Activated naive CD8-positive, alpha-beta T cell treated with anti-CD3 and anti-CD28 coated beads for 36 hours (primary cell): ENCODE data around the gene AFF1. TPM values are rescaled to one million over a fixed set of nuclear protein-coding genes. Genes with fewer than 3 reads are reported as not detected.

Experiments used
- DNase-seq: peaks from one replicate; pipeline ENCODE4 v3.0.0; 2021
- H3K27ac Mint-ChIP-seq: one replicate; pipeline ENCODE4 v1.8.0; 2022; ENCODE audit warnings: mild to moderate bottlenecking, moderate library complexity, mixed read lengths
- H3K27me3 Mint-ChIP-seq: one replicate; pipeline ENCODE4 v1.8.0; 2022; ENCODE audit warnings: mild to moderate bottlenecking, mixed read lengths
- H3K36me3 Mint-ChIP-seq: one replicate; pipeline ENCODE4 v1.8.0; 2021; ENCODE audit warnings: mild to moderate bottlenecking, mixed read lengths
- H3K4me1 Mint-ChIP-seq: one replicate; pipeline ENCODE4 v1.8.0; 2021; ENCODE audit warnings: mixed read lengths
- H3K4me3 Mint-ChIP-seq: one replicate; pipeline ENCODE4 v1.8.0; 2022; ENCODE audit warnings: mild to moderate bottlenecking, moderate library complexity, mixed read lengths
- H3K9me3 Mint-ChIP-seq: one replicate; pipeline ENCODE4 v1.8.0; 2022; ENCODE audit warnings: mixed read lengths
- total RNA-seq, 2 experiments: library from RNA; stranded (reverse); gene quantifications; one replicate each; pipeline ENCODE4 v1.2.3, GENCODE V29; 2021

Gene AFF1
- total RNA-seq, 2 experiments from 2014 or later = 28.7 to 31.5 TPM

DNA sequence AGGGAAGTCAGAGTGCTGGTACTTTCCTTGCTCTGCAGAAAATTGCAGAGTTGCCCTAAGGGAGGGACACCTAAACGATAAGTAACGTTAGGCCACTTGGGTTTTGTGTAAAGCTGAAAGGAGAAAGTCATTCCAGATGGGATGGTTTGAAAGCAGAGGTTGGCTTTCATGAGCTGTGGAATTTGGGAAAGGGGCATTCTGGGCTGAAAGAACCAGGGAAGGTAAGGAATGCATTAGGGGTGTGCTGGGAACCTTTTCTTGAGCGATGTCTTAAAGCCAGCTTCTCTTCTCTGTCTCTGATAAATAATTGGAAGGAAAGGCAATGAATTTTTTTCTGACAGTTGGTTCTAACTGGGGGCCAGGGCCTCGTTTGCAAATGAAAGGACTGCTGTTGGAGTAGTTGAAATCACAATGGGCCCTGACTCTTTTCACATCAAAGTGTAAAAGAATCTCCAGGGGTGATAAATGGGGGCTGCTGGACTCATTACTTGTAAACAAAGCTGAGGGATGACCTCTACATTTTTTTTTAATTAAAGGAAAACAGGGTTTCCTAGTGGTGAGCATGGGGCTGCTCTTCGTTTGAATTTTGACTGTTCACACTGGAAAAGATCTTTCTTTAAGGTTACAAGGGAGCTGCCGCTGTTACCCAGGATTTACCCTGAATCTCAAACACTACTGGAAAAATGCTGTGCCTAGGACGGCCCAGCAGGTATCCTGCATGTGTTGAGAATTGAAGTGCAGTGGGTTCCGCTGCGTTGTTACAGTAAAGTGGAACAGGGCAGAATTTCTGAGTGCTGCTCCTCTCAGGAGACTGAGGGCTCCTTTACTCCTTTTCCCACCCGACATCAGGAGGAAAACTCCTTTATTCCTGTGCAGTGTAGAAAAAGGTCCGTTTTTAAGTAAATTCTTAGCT lies 25.0 kb downstream of the AFF1 start:
- Mint-ChIP-seq H3K27me3 (no peaks in the 10 kb centered on the region), H3K9me3 (no peaks in the 10 kb centered on the region), H3K4me1 (peaks cover 45% of the 10 kb centered on the region), H3K4me3 (no peak overlapping the region), H3K36me3 (peaks cover 15% of the 10 kb centered on the region), H3K27ac (no peak overlapping the region)
- DNase-seq = no peak

GRCh38 chr4:86960557-86960961 lies 25.7 kb downstream of the AFF1 start:
- Mint-ChIP-seq H3K27ac (no peak overlapping the region), H3K36me3 (peaks cover 11% of the 10 kb centered on the region), H3K9me3 (no peaks in the 10 kb centered on the region), H3K4me3 (no peak overlapping the region), H3K4me1 (peaks cover 47% of the 10 kb centered on the region), H3K27me3 (no peaks in the 10 kb centered on the region)
- no peak for DNase-seq

DNA sequence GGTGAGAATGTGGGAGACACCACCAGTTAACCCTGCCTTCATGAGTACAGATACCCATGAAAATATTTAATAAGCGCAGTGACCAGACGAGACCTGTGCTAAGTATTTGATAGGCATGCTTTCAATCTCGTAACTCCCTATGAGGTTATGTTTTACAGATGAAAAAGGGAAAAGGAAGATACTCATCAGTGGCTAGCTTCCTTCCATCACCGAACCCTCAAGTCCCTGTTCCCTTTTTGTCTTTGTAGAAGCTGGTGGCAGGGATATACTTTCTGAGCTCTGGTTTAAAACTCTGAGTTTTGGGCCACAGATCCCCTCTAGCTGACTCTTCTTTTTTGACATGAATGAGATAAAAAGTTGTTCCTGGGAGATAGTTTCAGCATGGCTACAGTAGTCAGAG lies 26.3 kb downstream of the AFF1 start:
- no peaks in the 10 kb centered on the region for H3K27me3 Mint-ChIP-seq
- no peak overlapping the region for H3K4me3 Mint-ChIP-seq
- no peaks in the 10 kb centered on the region for H3K9me3 Mint-ChIP-seq
- peaks cover 10% of the 10 kb centered on the region for H3K36me3 Mint-ChIP-seq
- peaks cover 45% of the 10 kb centered on the region for H3K4me1 Mint-ChIP-seq
- H3K27ac Mint-ChIP-seq = no peak overlapping the region
- DNase-seq = no peak

- no peak for DNase-seq
- Mint-ChIP-seq H3K36me3 (peaks cover 10% of the 10 kb centered on the region), H3K9me3 (no peaks in the 10 kb centered on the region), H3K27ac (no peak overlapping the region), H3K27me3 (no peaks in the 10 kb centered on the region), H3K4me1 (peaks cover 43% of the 10 kb centered on the region), H3K4me3 (peak overlapping the region; percentile 11)
Observed at GRCh38 chr4:86961605-86962295, 26.9 kb downstream of the AFF1 start.

- no peak overlapping the region for H3K4me3 Mint-ChIP-seq
- no peak overlapping the region for H3K27ac Mint-ChIP-seq
- H3K4me1 Mint-ChIP-seq = peaks cover 34% of the 10 kb centered on the region
- H3K27me3 Mint-ChIP-seq = no peaks in the 10 kb centered on the region
- peaks cover 7% of the 10 kb centered on the region for H3K36me3 Mint-ChIP-seq
- DNase-seq = no peak
- no peaks in the 10 kb centered on the region for H3K9me3 Mint-ChIP-seq
Observed at GRCh38 chr4:86963697-86964096, 28.9 kb downstream of the AFF1 start.

DNA sequence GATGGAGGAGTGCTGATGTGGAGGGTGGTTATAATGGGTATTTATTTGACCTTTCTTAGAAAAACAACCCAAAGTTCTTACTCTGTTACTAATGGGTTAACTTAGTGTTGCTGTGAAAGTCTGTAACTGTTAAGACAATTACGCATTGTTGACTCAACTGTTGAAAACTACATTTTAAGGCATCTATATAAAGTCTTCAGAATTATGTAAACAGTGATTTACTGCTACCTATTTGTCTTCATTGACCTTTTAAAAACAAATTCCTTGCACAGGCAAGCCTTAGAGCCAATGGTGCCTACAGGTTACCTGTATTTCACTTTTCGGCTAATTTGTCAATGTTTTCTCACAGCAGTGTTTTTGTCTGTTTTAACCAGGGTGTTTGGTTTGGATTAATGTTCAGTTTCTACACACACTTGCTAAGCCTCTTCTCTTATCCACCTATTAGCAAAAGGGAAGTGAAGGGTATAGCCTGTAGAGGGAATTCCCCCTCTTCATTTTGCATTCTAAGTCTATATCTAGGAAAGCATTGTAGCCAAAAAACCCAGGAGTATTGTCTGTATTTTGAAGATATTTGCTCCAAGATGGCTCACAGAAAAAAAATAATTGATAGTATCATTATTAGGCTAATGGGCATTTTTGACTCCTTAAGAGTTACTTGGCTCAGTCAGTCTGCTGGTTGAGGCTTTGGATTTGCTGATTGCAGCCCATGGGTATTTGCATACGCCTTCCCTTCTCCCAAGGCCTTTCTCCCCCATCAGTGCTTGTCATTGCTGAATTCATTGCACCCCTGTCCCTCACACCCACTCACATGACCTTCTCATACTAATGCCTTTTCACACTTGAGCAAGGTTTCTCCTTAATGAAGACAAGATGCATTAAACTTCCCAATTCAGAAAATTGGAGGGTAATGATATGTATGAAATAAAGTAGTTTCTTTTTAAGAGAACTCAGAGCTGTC lies 30.5 kb downstream of the AFF1 start:
- Mint-ChIP-seq H3K9me3 (no peaks in the 10 kb centered on the region), H3K36me3 (peaks cover 1% of the 10 kb centered on the region), H3K27me3 (no peaks in the 10 kb centered on the region), H3K27ac (no peak overlapping the region), H3K4me1 (peaks cover 29% of the 10 kb centered on the region), H3K4me3 (no peak overlapping the region)
- DNase-seq = no peak

DNA sequence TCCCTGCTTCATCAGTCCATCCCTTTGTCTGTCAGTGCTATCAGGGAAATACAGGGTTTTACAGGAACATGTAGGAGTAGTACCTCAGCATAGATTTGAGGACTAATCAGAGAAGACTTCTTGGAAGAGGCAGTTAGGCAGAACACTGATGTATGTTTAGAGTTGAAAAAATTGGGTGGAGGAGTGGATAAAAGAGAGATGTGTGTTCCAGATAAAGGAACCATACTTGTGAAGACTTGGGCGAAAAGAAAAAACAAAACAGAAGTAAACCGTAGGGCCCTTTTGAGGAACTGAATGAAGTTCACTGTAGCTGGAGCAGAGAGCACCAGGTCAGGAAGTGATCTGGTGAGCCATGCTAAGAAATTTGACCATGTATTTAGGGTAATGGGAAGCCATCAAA lies 32.3 kb downstream of the AFF1 start:
- Mint-ChIP-seq H3K27me3 (no peaks in the 10 kb centered on the region), H3K9me3 (no peaks in the 10 kb centered on the region), H3K4me3 (no peak overlapping the region), H3K4me1 (peaks cover 17% of the 10 kb centered on the region), H3K27ac (no peak overlapping the region), H3K36me3 (no peaks in the 10 kb centered on the region)
- no peak for DNase-seq

- H3K27me3 Mint-ChIP-seq = no peaks in the 10 kb centered on the region
- H3K4me3 Mint-ChIP-seq = no peak overlapping the region
- DNase-seq = no peak
- H3K27ac Mint-ChIP-seq = no peak overlapping the region
- no peaks in the 10 kb centered on the region for H3K36me3 Mint-ChIP-seq
- no peaks in the 10 kb centered on the region for H3K9me3 Mint-ChIP-seq
- peaks cover 16% of the 10 kb centered on the region for H3K4me1 Mint-ChIP-seq
Observed at GRCh38 chr4:86967798-86968197, 33.0 kb downstream of the AFF1 start.

- DNase-seq = no peak
- Mint-ChIP-seq H3K4me3 (no peak overlapping the region), H3K9me3 (no peaks in the 10 kb centered on the region), H3K27ac (no peak overlapping the region), H3K27me3 (no peaks in the 10 kb centered on the region), H3K4me1 (peaks cover 20% of the 10 kb centered on the region), H3K36me3 (no peaks in the 10 kb centered on the region)
Observed at GRCh38 chr4:86968547-86968946, 33.7 kb downstream of the AFF1 start.

GRCh38 chr4:86970447-86971354 lies 35.9 kb downstream of the AFF1 start:
- H3K36me3 Mint-ChIP-seq = no peaks in the 10 kb centered on the region
- H3K4me3 Mint-ChIP-seq = no peak overlapping the region
- no peaks in the 10 kb centered on the region for H3K9me3 Mint-ChIP-seq
- no peak for DNase-seq
- H3K27me3 Mint-ChIP-seq = no peaks in the 10 kb centered on the region
- H3K4me1 Mint-ChIP-seq = peaks cover 28% of the 10 kb centered on the region
- H3K27ac Mint-ChIP-seq = no peak overlapping the region

DNA sequence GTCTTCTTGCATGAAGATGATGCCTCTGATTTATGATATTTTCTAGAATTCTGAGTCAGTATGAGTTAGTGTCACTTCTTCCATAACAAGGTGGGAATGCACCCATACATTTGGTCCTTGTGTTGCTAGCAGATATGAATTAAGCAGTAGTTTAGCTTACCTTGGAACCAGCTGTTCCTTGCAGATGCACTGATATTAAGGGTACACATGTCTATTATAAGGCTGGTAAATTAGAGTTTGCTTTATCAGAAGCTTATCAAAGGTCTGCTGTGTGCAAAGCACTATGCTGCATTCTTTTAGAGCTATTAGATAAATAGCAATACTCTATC lies 36.5 kb downstream of the AFF1 start:
- no peaks in the 10 kb centered on the region for H3K36me3 Mint-ChIP-seq
- H3K9me3 Mint-ChIP-seq = no peaks in the 10 kb centered on the region
- H3K4me3 Mint-ChIP-seq = no peak overlapping the region
- no peaks in the 10 kb centered on the region for H3K27me3 Mint-ChIP-seq
- no peak for DNase-seq
- no peak overlapping the region for H3K27ac Mint-ChIP-seq
- peaks cover 35% of the 10 kb centered on the region for H3K4me1 Mint-ChIP-seq

DNA sequence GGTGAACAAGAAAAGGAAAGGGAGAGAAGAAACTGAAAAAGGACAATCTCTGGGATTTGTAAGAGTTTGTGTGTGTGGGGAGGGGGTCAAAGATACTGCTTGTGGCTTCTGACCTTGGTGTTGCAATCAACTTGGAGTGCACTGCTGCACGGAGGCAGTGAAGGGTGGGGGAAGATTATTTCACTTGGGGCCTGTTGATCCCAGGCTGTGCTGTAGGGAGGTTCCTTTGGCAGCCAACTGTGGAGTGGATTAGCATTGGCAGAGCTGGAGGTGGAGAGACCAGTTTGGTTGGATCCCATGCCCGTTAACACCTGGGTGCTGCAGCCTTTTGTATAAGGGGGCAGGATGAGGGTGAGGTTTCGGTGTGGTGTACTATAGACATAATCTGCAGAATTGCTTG lies 38.2 kb downstream of the AFF1 start:
- Mint-ChIP-seq H3K4me3 (no peak overlapping the region), H3K9me3 (no peaks in the 10 kb centered on the region), H3K4me1 (peaks cover 46% of the 10 kb centered on the region), H3K27me3 (no peaks in the 10 kb centered on the region), H3K36me3 (no peaks in the 10 kb centered on the region), H3K27ac (no peak overlapping the region)
- DNase-seq = no peak

GRCh38 chr4:86973668-86974067 lies 38.9 kb downstream of the AFF1 start:
- Mint-ChIP-seq H3K36me3 (no peaks in the 10 kb centered on the region), H3K4me1 (peaks cover 46% of the 10 kb centered on the region), H3K4me3 (no peak overlapping the region), H3K9me3 (no peaks in the 10 kb centered on the region), H3K27me3 (no peaks in the 10 kb centered on the region), H3K27ac (no peak overlapping the region)
- DNase-seq = no peak

- Mint-ChIP-seq H3K9me3 (no peaks in the 10 kb centered on the region), H3K36me3 (no peaks in the 10 kb centered on the region), H3K4me3 (peak overlapping the region; percentile 6), H3K4me1 (peaks cover 46% of the 10 kb centered on the region), H3K27ac (peak overlapping the region; percentile 72), H3K27me3 (no peaks in the 10 kb centered on the region)
- DNase-seq = no peak
Observed at GRCh38 chr4:86974551-86974994, 39.8 kb downstream of the AFF1 start.
